Head of caudate nucleus (tissue), 42 donors: ENCODE results near the gene EPS8.
A peak's percentile ranks its signal among the peaks of the same experiment; 100 is the strongest.
"Not testable (repeated sequence)": the region's sequence is repeated elsewhere in the genome, so short reads cannot be mapped to it uniquely, and the experiment has no call there.

Source experiments
- DNase-seq, 42 donors: peaks; one replicate each; pipeline versions ENCODE4 v3.0.0 to v3.0.0-alpha.2; 2020 to 2021; ENCODE audit warnings: mixed read lengths in 7 of 42
- intact Hi-C: fragments of 100-400 bp; cut with DNase I; formaldehyde crosslinking; loops from one replicate; pipeline ENCODE4 v1.15.0; 2022

EPS8 gene

GRCh38 chr12:15769586-15769985, 19.6 kb downstream of the EPS8 start:
- intact Hi-C loops, result no loop called here
- no peak for DNase-seq

- intact Hi-C loops, result no loop called here
- DNase-seq, result no peak
Observed at GRCh38 chr12:15767301-15767700, 21.9 kb downstream of the EPS8 start.

GRCh38 chr12:15763328-15763727, 25.9 kb downstream of the EPS8 start:
- peak in 10 of 42 donors; percentile 12 to 49 (median 18) for DNase-seq
- intact Hi-C loops, result no loop called here

- intact Hi-C loops, DNase-seq: not testable (repeated sequence)
Observed at GRCh38 chr12:15762162-15762561, 27.0 kb downstream of the EPS8 start.

GRCh38 chr12:15757553-15758255, 31.5 kb downstream of the EPS8 start:
- DNase-seq, result peak in 1 of 42 donors; percentile 42
- intact Hi-C loops, result no loop called here

GRCh38 chr12:15756822-15757221, 32.4 kb downstream of the EPS8 start:
- intact Hi-C loops, result no loop called here
- DNase-seq, result no peak

GRCh38 chr12:15754233-15754632, 35.0 kb downstream of the EPS8 start:
- intact Hi-C loops, result no loop called here
- DNase-seq, result no peak

GRCh38 chr12:15752785-15753184, 36.4 kb downstream of the EPS8 start:
- no peak for DNase-seq

GRCh38 chr12:15751741-15752140, 37.4 kb downstream of the EPS8 start:
- no peak for DNase-seq
- intact Hi-C loops, result no loop called here

More at GRCh38 chr12:15752785-15753184, 36.4 kb downstream of the EPS8 start:
- intact Hi-C loops, result no loop called here

GRCh38 chr12:15749937-15750336, 39.3 kb downstream of the EPS8 start:
- intact Hi-C loops, result no loop called here
- no peak for DNase-seq

GRCh38 chr12:15741870-15742269, 47.3 kb downstream of the EPS8 start:
- DNase-seq, intact Hi-C loops: not testable (repeated sequence)

GRCh38 chr12:15741082-15741481, 48.1 kb downstream of the EPS8 start:
- intact Hi-C loops, result no loop called here
- no peak for DNase-seq

- intact Hi-C loops, result not testable (repeated sequence)
Observed at GRCh38 chr12:15740389-15740788, 48.8 kb downstream of the EPS8 start.

GRCh38 chr12:15738438-15739015, 50.7 kb downstream of the EPS8 start:
- intact Hi-C loops, result no loop called here
- no peak for DNase-seq

More at GRCh38 chr12:15740389-15740788, 48.8 kb downstream of the EPS8 start:
- not testable (repeated sequence) for DNase-seq

- intact Hi-C loops, result no loop called here
- no peak for DNase-seq
Observed at GRCh38 chr12:15735837-15736615, 53.2 kb downstream of the EPS8 start.

GRCh38 chr12:15733136-15733535, 56.1 kb downstream of the EPS8 start:
- no peak for DNase-seq
- intact Hi-C loops, result no loop called here

GRCh38 chr12:15732341-15733061, 56.7 kb downstream of the EPS8 start:
- intact Hi-C loops, result no loop called here
- DNase-seq, result no peak

- no peak for DNase-seq
- intact Hi-C loops, result no loop called here
Observed at GRCh38 chr12:15731940-15732339, 57.2 kb downstream of the EPS8 start.

GRCh38 chr12:15729097-15729496, 60.1 kb downstream of the EPS8 start:
- no peak for DNase-seq
- intact Hi-C loops, result no loop called here
